H9 (cell line): Measurements from ENCODE around the gene PCDHA1. TPM values are rescaled to one million over a fixed set of nuclear protein-coding genes. Genes with fewer than 3 reads are reported as not detected.

Experiments used
- DNase-seq: peaks from one replicate; pipeline ENCODE4 v3.0.0-alpha.2; 2017
- H2AFZ ChIP-seq: one replicate; pipeline ENCODE4 v1.6.1; 2013; ENCODE audit warnings: mild to moderate bottlenecking, low read length, control low read depth, moderate library complexity
- H2AK5ac ChIP-seq: 2 replicates; pipeline ENCODE4 v1.6.1; 2013; ENCODE audit warnings: low read length, control low read depth, mixed read lengths; ENCODE audit not compliant: insufficient read length
- H2BK120ac ChIP-seq: one replicate; pipeline ENCODE4 v1.6.1; 2013; ENCODE audit warnings: low read depth, mild to moderate bottlenecking, low read length, control low read depth, inconsistent platforms; ENCODE audit not compliant: poor library complexity, severe bottlenecking
- H2BK12ac ChIP-seq: 2 replicates; pipeline ENCODE4 v1.6.1; 2013; ENCODE audit warnings: low read length, control low read depth, mixed read lengths, low read depth; ENCODE audit not compliant: insufficient read length
- H2BK15ac ChIP-seq: 2 replicates; pipeline ENCODE4 v1.6.1; 2013; ENCODE audit warnings: low read depth, low read length, control low read depth
- H2BK20ac ChIP-seq: one replicate; pipeline ENCODE4 v1.6.1; 2013; ENCODE audit warnings: low read depth, mild to moderate bottlenecking, low read length, control low read depth, inconsistent platforms; ENCODE audit not compliant: poor library complexity, severe bottlenecking
- H2BK5ac ChIP-seq: 2 replicates; pipeline ENCODE4 v1.6.1; 2013; ENCODE audit warnings: low read length, control low read depth, mixed read lengths; ENCODE audit not compliant: insufficient read length
- H3K14ac ChIP-seq: 2 replicates; pipeline ENCODE4 v1.6.1; 2013; ENCODE audit warnings: low read length, control low read depth; ENCODE audit not compliant: insufficient read depth
- H3K18ac ChIP-seq: 2 replicates; pipeline ENCODE4 v1.6.1; 2013; ENCODE audit warnings: low read depth, mild to moderate bottlenecking, mixed read lengths, low read length, control low read depth; ENCODE audit not compliant: insufficient read length
- H3K23ac ChIP-seq: 2 replicates; pipeline ENCODE4 v1.6.1; 2013; ENCODE audit warnings: low read length, control low read depth, mixed read lengths, low read depth; ENCODE audit not compliant: insufficient read length
- H3K23me2 ChIP-seq: 2 replicates; pipeline ENCODE4 v1.6.1; 2013; ENCODE audit warnings: low read depth, mild to moderate bottlenecking, mixed read lengths, low read length, control low read depth; ENCODE audit not compliant: insufficient read length, poor library complexity, severe bottlenecking
- H3K27ac ChIP-seq: 2 replicates; pipeline ENCODE4 v1.5.1; 2013; ENCODE audit warnings: low read length, control low read depth, mixed read lengths, low read depth; ENCODE audit not compliant: insufficient read length
- H3K27me3 ChIP-seq: 2 replicates; pipeline ENCODE4 v1.6.1; 2013; ENCODE audit warnings: low read length, control low read depth, inconsistent platforms; ENCODE audit not compliant: insufficient read depth
- H3K4ac ChIP-seq: 2 replicates; pipeline ENCODE4 v1.6.1; 2013; ENCODE audit warnings: low read depth, mild to moderate bottlenecking, control low read depth, inconsistent platforms, low read length, moderate library complexity
- H3K4me1 ChIP-seq: 2 replicates; pipeline ENCODE4 v1.6.1; 2013; ENCODE audit warnings: low read length, control low read depth, inconsistent platforms; ENCODE audit not compliant: insufficient read depth
- H3K4me2 ChIP-seq: 2 replicates; pipeline ENCODE4 v1.6.1; 2013; ENCODE audit warnings: low read length, control low read depth, mixed read lengths; ENCODE audit not compliant: insufficient read length, insufficient read depth
- H3K56ac ChIP-seq: 2 replicates; pipeline ENCODE4 v1.6.1; 2013; ENCODE audit warnings: low read depth, mild to moderate bottlenecking, mixed read lengths, low read length, control low read depth; ENCODE audit not compliant: insufficient read length
- H3K79me1 ChIP-seq: 2 replicates; pipeline ENCODE4 v1.6.1; 2013; ENCODE audit warnings: low read depth, mild to moderate bottlenecking, moderate library complexity, low read length, control low read depth, inconsistent platforms; ENCODE audit not compliant: insufficient read depth, poor library complexity, severe bottlenecking
- H3K79me2 ChIP-seq: 2 replicates; pipeline ENCODE4 v1.6.1; 2013; ENCODE audit warnings: low read length, control low read depth, inconsistent platforms; ENCODE audit not compliant: insufficient read depth
- H3K9ac ChIP-seq: 2 replicates; pipeline ENCODE4 v1.6.1; 2013; ENCODE audit warnings: low read length, control low read depth, mixed read lengths; ENCODE audit not compliant: insufficient read length; ENCODE audit errors: extremely low read depth
- H3K9me3 ChIP-seq: one replicate; pipeline ENCODE4 v1.6.1; 2013; ENCODE audit warnings: low read depth, low read length, inconsistent platforms; ENCODE audit not compliant: control insufficient read depth
- H3T11ph ChIP-seq: one replicate; pipeline ENCODE4 v1.6.1; 2013; ENCODE audit warnings: mild to moderate bottlenecking, low read length, control low read depth, inconsistent platforms
- H4K20me1 ChIP-seq: one replicate; pipeline ENCODE4 v1.6.1; 2013; ENCODE audit not compliant: control insufficient read depth, insufficient read length, insufficient read depth
- H4K5ac ChIP-seq: 2 replicates; pipeline ENCODE4 v1.6.1; 2013; ENCODE audit warnings: low read depth, mild to moderate bottlenecking, mixed read lengths, low read length, control low read depth; ENCODE audit not compliant: insufficient read length
- H4K8ac ChIP-seq: replicated peaks from 2 replicates; pipeline ENCODE4 v1.6.1; 2013; ENCODE audit warnings: low read length, control low read depth, mixed read lengths, low read depth; ENCODE audit not compliant: insufficient read length
- H4K91ac ChIP-seq: 2 replicates; pipeline ENCODE4 v1.6.1; 2013; ENCODE audit warnings: low read depth, mild to moderate bottlenecking, moderate library complexity, mixed read lengths, low read length, control low read depth; ENCODE audit not compliant: insufficient read length
- H3K27ac Mint-ChIP-seq, 3 experiments: 2 replicates in 2 of 3; 3 replicates in 1 of 3; pipeline ENCODE4 v1.8.0; 2020 to 2021; ENCODE audit warnings: mixed read lengths in 3 of 3, mild to moderate bottlenecking in 1 of 3, moderate library complexity in 1 of 3
- H3K27me3 Mint-ChIP-seq: 2 replicates; pipeline ENCODE4 v1.8.0; 2021; ENCODE audit warnings: low read depth, mild to moderate bottlenecking, moderate library complexity, mixed read lengths
- H3K36me3 Mint-ChIP-seq, 3 experiments: 2 replicates in 2 of 3; 3 replicates in 1 of 3; pipeline ENCODE4 v1.8.0; 2020 to 2021; ENCODE audit warnings: low read depth in 3 of 3, mixed read lengths in 3 of 3; ENCODE audit not compliant: insufficient read depth in 1 of 3
- H3K4me1 Mint-ChIP-seq, 2 experiments: 2 replicates each; pipeline ENCODE4 v1.8.0; 2020; ENCODE audit warnings: mixed read lengths in 2 of 2
- H3K4me3 Mint-ChIP-seq, 2 experiments: 2 replicates in 1 of 2; 3 replicates in 1 of 2; pipeline ENCODE4 v1.8.0; 2020 to 2021; ENCODE audit warnings: mild to moderate bottlenecking in 2 of 2, mixed read lengths in 2 of 2, moderate library complexity in 1 of 2
- H3K9me3 Mint-ChIP-seq, 2 experiments: 2 replicates in 1 of 2; 3 replicates in 1 of 2; pipeline ENCODE4 v1.8.0; 2020; ENCODE audit warnings: mild to moderate bottlenecking in 2 of 2, mixed read lengths in 2 of 2, moderate library complexity in 1 of 2
- CTCF ChIP-seq: fragments of 200-600 bp; sonication (generic); conservative IDR thresholded peaks from 3 replicates; pipeline ENCODE4 v1.8.0; 2021; ENCODE audit warnings: antibody characterized with exemption, mild to moderate bottlenecking
- WGBS: extraction: QIAGEN DNeasy Blood & Tissue Kit; methylation state at CpG from one replicate; pipeline ENCODE4 v1.1.7; 2013; ENCODE audit warnings: missing lambda C conversion rate, low lambda C conversion rate, mixed read lengths; ENCODE audit not compliant: insufficient read length; ENCODE audit errors: extremely low coverage; 5-methylcytosine and 5-hydroxymethylcytosine counted together
- total RNA-seq: library from RNA; stranded (reverse); gene quantifications from 2 replicates; pipeline ENCODE4 v1.2.1, GENCODE V29; 2021

PCDHA1 gene
- total RNA-seq, 1 experiment from 2014 or later: 0.61 TPM

- H2BK120ac ChIP-seq: no peak overlapping the region
- no peak overlapping the region for H2AK5ac ChIP-seq
- H3K79me1 ChIP-seq: no peaks in the 10 kb centered on the region
- H4K8ac ChIP-seq: no peak overlapping the region
- Mint-ChIP-seq H3K4me1 (peaks cover 8 to 10% of the 10 kb centered on the region in 2 experiments; a peak in 2 of 4 replicates), H3K36me3 (peaks cover 21 to 36% (median 32%) of the 10 kb centered on the region in 3 experiments), H3K9me3 (peaks cover 5 to 12% of the 10 kb centered on the region in 2 experiments), H3K27ac (no peak overlapping the region), H3K4me3 (peak overlapping the region in 1 of 2 experiments; percentile 87; a peak in 1 of 5 replicates), H3K27me3 (no peaks in the 10 kb centered on the region)
- H3T11ph ChIP-seq: no peak overlapping the region
- no peak overlapping the region for H2BK5ac ChIP-seq
- H2BK20ac ChIP-seq: no peak overlapping the region
- no peaks in the 10 kb centered on the region for H3K9me3 ChIP-seq
- no peaks in the 10 kb centered on the region for H4K20me1 ChIP-seq
- no peak overlapping the region for H3K23ac ChIP-seq
- no peak overlapping the region for H3K18ac ChIP-seq
- H3K56ac ChIP-seq: no peak overlapping the region
- WGBS: no CpG with 5 or more reads among the region's 114 CpGs
- DNase-seq: no peak
- H3K14ac ChIP-seq: no peak overlapping the region; the same call in 1 of the 2 replicates
- H3K23me2 ChIP-seq: no peaks in the 10 kb centered on the region
- no peaks in the 10 kb centered on the region for H3K27me3 ChIP-seq
- no peak overlapping the region for H2BK12ac ChIP-seq
- no peak overlapping the region for H3K27ac ChIP-seq
- H3K4me2 ChIP-seq: no peak overlapping the region
- TF ChIP-seq CTCF: no peak
- no peak overlapping the region for H3K9ac ChIP-seq
- H4K5ac ChIP-seq: no peak overlapping the region
- no peaks in the 10 kb centered on the region for H3K4me1 ChIP-seq
- H2BK15ac ChIP-seq: no peak overlapping the region
- H3K79me2 ChIP-seq: peaks cover 5% of the 10 kb centered on the region; the same call in 1 of the 2 replicates
- no peak overlapping the region for H4K91ac ChIP-seq
- no peak overlapping the region for H2AFZ ChIP-seq
- no peak overlapping the region for H3K4ac ChIP-seq
These were observed 84.6 kb downstream of the PCDHA1 start for GRCh38 chr5:140870221-140871201.
